NCI-H1417 treated with DMSO at 0.1 percent for 48 hours (cell line): ENCODE measurements around the gene ELF1.

Source experiments
- DNase-seq: peaks from one replicate; lab custom pipeline; 2025; lab: John Stamatoyannopoulos, UW

ELF1 gene

GRCh38 chr13:41019011-41019487, at the start of gene ELF1:
ELF1 (minus strand) TSS chr13:41019316; CDS start chr13:40982054, 37,262 bp downstream.
- no peak for DNase-seq

GRCh38 chr13:41065078-41065477, 46.0 kb upstream of the ELF1 start:
- DNase-seq, result no peak

- no peak for DNase-seq
Measured at GRCh38 chr13:41064493-41064892, 45.4 kb upstream of the ELF1 start.

- DNase-seq, result no peak
Measured at GRCh38 chr13:41061914-41062837, 43.1 kb upstream of the ELF1 start.

GRCh38 chr13:41061075-41061913, 42.2 kb upstream of the ELF1 start, which contains the start of gene WBP4:
WBP4 (plus strand) TSS chr13:41061509; CDS start chr13:41061674, 165 bp downstream.
- DNase-seq, result peak; percentile 31

- DNase-seq, result peak; percentile 76
Measured at GRCh38 chr13:41060724-41061074, 41.6 kb upstream of the ELF1 start.

- DNase-seq, result peak; percentile 76
Measured at GRCh38 chr13:41060082-41060723, 41.1 kb upstream of the ELF1 start.

- DNase-seq, result no peak
Measured at GRCh38 chr13:41059456-41060081, 40.5 kb upstream of the ELF1 start.

- no peak for DNase-seq
Measured at GRCh38 chr13:41058295-41059070, 39.4 kb upstream of the ELF1 start.

GRCh38 chr13:41056826-41057711, 38.0 kb upstream of the ELF1 start:
- no peak for DNase-seq

GRCh38 chr13:41056194-41056593, 37.1 kb upstream of the ELF1 start:
- no peak for DNase-seq

- no peak for DNase-seq
Measured at GRCh38 chr13:41054919-41055619, 36.0 kb upstream of the ELF1 start.

- DNase-seq, result no peak
Measured at GRCh38 chr13:41054212-41054877, 35.2 kb upstream of the ELF1 start.

GRCh38 chr13:41053384-41053826, 34.3 kb upstream of the ELF1 start:
- DNase-seq, result no peak

GRCh38 chr13:41052441-41052840, 33.3 kb upstream of the ELF1 start:
- no peak for DNase-seq

- no peak for DNase-seq
Measured at GRCh38 chr13:41049480-41050440, 30.6 kb upstream of the ELF1 start.

GRCh38 chr13:41048640-41049039, 29.5 kb upstream of the ELF1 start:
- no peak for DNase-seq
